Measurements from ENCODE around the gene CEPT1.

GRCh38 chr1:111097356-111098099 is 42.5 kb upstream of the CEPT1 start:
- TF ChIP-seq BDP1 (IDR thresholded peaks at IDR 0.05; ENCODE audit: insufficient read depth, insufficient read length) (no peak), TCF7L2 (IDR thresholded peaks at IDR 0.05; ENCODE audit: low read depth, low read length) (no peak), ZNF740 (CRISPR knock-in tag; IDR thresholded peaks at IDR 0.05) (no peak), ZNF740 (tag; IDR thresholded peaks at IDR 0.05) (no peak), GABPA (tag; conservative IDR thresholded peaks at IDR 0.05; ENCODE audit: low read depth) (no peak)

Measured in K562 (cell line).